AG20443 (cell line): Measurements from ENCODE around the gene DNER.

ENCODE experiments used
- DNase-seq: peaks from one replicate; pipeline ENCODE4 v3.0.0; 2012; ENCODE audit warnings: low spot score, mixed read lengths

Gene DNER

GRCh38 chr2:229433351-229433750 lies 281.0 kb downstream of the DNER start:
- DNase-seq = no peak

DNA sequence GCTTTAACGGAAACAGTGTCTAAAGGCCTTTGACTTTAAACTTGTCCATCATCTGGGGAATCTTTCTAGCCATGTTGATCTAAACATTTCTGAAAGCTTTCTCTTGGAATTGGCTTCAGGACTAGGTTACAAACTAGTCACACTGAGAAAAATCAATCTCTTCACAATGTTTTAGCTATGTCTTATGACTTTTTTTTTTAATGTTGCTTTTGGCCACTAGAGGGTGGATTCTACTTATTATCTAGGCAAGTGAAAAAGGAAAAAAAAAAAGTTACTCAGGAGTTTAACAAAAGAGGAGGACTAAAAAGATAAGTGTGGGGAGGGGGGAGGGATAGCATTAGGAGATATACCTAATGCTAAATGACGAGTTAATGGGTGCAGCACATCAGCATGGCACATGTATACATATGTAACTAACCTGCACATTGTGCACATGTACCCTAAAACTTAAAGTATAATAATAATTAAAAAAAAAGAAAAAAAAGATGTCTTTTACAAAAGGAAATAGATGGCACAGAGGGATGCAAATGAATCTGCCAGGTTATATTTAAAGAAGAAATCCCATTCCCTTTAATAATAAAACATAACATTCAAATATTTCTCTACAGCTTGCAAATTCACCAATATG lies 282.9 kb downstream of the DNER start:
- DNase-seq = peak; percentile 27

GRCh38 chr2:229429589-229429988 lies 284.8 kb downstream of the DNER start:
- DNase-seq = no peak

- DNase-seq = no peak
Measured at GRCh38 chr2:229426464-229426863, 287.9 kb downstream of the DNER start.

DNA sequence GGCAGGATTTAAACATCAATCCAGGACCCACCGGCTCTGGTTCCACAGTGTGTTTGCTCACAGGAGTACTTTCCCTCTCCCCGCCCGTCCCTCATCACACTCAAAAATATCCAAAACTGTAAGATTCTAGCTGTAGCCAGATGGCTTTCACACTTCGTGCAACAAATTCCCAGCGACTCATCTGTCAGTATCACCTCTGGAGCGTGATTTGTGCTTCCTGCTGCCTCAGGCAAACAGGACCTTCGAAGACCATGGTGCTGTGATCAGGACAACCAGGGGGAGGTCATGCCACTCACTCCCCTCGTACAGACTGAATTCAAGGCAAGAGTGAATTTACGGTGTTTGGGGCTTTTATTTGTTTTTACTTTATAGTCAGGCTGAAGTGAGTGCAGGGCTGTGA lies 288.8 kb downstream of the DNER start:
- DNase-seq = no peak

- no peak for DNase-seq
Measured at GRCh38 chr2:229422063-229422462, 292.3 kb downstream of the DNER start.

GRCh38 chr2:229419158-229419557 lies 295.2 kb downstream of the DNER start:
- no peak for DNase-seq

DNA sequence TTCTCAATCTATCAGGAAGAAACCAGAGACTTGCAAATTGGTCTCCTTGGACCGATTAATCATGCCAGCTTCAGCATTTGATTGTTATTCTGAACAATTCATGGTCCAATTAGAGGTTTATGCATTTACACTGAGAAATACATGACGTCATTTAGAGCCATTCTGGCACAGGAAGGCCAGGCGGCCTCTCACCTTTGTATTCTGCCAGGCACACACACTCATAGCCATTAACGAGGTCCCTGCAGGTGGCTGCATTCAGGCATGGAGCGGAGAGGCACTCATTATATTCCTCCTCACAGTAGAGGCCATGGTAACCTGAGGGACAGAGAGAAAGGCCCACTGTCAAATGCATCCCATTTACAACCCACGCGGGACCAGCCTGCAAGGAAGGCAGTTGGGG lies 296.4 kb downstream of the DNER start:
- DNase-seq = no peak

DNA sequence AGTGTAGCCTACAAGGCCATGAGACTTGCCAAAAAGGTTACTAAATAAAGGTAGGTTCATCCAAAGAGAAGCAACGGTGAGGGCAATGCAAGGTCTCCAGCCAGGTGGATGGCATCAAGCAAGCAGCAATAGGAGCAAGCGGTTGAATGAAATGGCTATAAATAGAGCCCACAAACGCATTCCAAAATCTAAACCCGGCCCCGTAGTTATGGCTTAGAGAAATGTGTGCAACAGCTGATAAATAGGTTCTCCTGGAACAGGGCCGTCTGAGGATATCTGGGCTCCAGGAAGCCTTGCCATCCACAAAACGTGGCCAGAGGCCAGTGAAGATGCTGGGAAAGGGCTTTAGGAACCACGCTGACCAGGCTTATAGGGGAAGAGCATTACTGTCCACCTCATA lies 297.2 kb downstream of the DNER start:
- DNase-seq = no peak

DNA sequence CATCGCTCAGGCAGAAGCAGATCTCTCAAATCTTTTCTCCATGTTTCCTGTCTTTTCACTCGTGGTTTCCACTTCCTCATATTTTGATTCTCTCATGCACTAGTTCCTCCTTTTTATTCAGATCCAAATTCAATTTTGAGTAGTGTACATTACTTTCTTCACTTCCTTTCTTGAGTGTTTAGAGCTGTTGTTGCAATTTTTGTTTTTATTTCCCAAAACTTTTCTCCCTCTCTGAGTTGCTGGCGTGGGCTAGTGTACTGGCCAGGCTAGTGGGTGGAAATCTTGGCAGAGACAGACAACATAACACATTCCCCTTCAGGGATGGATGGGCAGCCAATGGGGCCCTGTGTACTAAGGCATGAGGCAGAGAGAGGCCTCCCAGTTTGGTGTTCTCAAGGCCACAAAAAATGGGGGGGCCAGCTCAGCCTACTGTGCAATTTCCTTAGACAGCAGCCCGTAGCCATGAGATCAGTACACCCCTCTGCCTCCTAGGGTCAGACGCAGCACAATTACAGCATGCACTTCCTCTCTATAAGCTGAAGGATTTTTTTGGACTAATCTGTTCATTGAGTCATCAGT lies 298.1 kb downstream of the DNER start:
- DNase-seq = peak; percentile 61

GRCh38 chr2:229414631-229415030 lies 299.7 kb downstream of the DNER start:
- no peak for DNase-seq

- DNase-seq = no peak
Measured at GRCh38 chr2:229412686-229413085, 301.7 kb downstream of the DNER start.

DNA sequence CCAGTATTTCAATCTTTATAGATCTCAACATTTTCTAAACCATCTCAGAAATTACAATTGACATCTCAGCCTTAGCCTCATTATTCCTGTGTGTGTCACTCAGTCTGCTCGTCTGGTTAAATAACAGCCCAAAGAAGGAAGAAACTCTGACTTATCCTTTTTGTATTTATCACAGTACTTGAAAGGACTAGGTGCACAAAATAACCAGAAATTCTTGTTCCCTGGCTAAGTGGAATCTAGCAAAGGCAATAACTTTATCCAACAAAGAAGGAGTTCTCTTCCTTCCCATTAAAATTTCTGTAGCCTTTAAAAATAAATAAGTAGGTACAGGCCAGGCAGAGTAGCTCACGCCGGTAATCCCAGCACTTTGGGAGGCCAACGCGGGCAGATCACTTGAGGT lies 303.4 kb downstream of the DNER start:
- DNase-seq = no peak

DNA sequence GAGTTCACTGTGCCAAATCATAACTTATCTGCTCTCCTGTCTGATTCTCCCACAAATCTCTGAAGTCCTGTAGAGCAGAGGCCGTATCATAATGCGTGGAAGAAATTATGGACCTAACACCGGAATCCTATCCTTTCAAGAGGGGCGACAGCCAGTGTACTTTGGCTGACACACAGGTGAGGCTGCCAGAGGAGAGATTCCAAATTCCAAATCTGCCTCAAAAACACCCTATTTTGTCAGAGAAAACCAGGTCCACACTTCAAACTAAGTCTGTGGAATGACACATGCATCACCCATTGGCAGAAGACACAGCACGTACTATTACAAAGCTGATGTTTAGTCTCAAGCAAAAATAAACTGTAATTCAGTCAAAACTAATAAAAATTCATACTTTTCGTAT lies 304.1 kb downstream of the DNER start:
- DNase-seq = no peak

DNA sequence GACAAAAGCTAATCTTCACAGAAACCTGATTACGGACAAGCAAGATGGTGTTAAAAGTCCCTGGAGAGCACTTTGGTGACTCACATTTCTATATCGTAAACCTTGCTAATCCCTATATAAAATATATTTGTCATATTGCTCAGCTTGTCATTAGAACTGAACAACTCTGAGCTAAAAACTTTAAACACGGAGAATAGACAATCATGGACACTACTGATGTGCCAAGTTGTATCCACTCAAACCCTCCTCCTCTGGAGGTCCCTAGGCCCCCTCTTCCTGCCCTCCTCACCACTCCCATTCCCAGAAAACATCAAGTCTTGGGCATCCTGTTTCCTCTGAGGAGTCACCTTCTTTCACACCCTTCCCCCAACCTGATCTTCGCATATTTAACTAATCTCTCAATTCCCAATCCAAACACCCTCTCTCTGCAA lies 304.6 kb downstream of the DNER start:
- DNase-seq = no peak

- DNase-seq = no peak
Measured at GRCh38 chr2:229408962-229409361, 305.4 kb downstream of the DNER start.

GRCh38 chr2:229408356-229408755 lies 306.0 kb downstream of the DNER start:
- DNase-seq = peak; percentile 86

DNA sequence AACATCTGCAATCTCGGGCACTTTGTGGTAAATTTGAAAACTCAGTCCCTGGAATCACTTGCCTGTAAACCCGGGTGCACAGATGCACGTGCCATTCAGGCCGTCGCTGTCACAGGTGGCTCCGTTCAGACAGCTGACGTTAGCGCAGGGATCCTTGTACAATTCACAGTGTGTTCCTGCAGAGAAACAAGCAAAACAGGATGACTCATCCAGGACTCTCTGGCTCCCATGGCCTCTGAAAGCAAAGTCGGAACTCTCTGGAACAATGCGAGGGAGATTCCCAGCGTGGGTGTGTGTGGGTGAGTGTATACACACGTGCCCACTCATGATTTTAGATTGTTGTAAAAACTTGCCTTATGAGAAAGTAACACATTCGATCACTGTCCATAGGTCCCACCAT lies 307.2 kb downstream of the DNER start:
- DNase-seq = peak; percentile 82

DNA sequence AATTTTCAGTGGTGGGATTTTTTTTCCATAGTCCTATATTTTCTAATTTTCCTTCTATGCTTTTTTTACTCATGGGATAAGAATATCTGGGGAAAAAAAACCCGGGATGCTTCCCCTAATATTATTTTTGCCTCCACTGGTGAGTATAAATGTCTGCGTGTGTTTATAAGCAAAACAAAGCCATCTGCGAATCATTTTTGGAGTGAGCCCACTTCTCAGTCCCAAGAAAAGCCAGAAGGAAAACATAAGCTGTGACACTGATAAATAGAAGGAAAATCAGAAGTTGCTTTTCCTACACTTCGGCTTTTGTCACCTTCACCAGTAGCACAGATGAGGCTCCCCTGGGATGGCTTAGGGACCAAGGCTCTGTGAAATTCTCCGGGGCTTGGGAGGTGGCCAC lies 308.6 kb downstream of the DNER start:
- no peak for DNase-seq

DNA sequence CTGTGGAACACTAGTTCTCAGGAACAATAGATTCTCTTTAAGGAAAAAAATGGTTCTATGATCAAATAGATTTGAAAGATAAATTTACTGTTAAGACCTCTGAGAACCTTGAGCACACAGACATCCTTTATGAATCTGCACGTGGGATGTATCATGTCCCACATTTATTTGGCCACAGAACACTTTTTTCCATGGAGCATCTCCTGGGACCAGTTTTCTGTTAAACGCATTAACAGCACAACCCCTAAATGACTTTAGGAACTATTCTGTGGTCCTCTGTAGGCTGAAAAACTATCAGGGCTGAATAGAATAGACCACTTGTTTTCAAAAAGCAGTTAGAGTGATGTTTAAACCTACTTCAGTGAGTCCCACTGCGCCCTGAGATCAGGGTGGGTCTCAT lies 311.1 kb downstream of the DNER start:
- no peak for DNase-seq

DNA sequence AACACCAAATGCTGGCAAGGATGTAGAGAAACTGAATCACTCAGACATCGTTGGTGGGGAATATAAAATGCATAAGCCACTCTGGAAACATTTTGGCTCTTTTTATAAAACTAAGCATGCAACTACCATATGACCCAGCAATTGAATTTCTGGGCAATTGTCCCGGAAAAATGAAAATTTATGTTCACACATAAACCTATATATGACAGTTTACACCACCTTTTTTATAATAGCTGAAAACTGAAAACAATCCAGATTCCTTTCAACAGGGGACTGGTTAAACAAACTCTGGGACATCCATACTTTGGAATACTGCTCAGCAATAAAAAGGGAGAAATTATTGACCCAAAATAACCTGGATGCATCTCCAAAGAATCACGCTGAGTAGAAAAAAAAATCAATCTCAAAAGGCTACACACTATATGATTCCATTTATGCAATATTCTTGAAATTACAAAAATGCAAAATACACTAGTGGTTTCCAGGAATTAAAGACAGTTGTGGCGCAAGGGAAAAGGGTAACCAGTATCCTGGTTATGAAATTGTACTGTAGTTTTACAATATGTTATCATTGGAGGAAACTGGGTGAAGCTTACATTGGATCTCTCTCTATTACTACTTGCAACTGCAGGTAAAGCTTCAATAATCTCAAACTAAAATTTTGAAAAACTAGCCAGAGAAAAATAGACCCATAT lies 313.0 kb downstream of the DNER start:
- DNase-seq = no peak

GRCh38 chr2:229393926-229394325 lies 320.4 kb downstream of the DNER start:
- DNase-seq = no peak

- DNase-seq = peak; percentile 38
Measured at GRCh38 chr2:229392196-229392595, 322.2 kb downstream of the DNER start.

DNA sequence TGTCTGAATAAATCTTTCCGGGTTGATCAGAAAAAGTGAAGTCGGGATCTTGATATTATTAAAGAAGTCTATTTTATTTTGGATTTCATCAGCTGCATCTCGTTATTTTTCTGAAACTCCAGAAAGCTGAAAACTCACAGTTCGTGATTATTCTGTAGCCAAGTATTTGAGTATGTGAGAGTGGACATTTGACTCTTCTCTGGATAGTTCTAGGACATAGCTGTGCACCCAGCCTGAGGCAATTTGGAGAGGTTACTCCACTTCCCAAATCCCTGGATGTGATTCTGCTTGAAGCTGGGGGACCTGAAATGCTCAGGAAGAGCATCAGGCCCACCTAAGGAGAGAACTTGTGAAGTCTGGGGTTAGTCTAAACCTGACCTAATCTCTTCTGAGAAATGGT lies 325.6 kb downstream of the DNER start:
- no peak for DNase-seq
